HCT116 (cell line): ENCODE results near the gene TLK2. TPM values are rescaled to one million over a fixed set of nuclear protein-coding genes. Genes with fewer than 3 reads are reported as not detected.

Experiments used
- ATAC-seq: fragments of 200-7000 bp; cut with Tn5 transposase; 2 replicates; pipeline ENCODE4 v1.9.1; 2020; ENCODE audit warnings: mild to moderate bottlenecking, moderate library complexity
- BruUV-seq: library from RNA; stranded (reverse); fragments of 400-500 nt; replicated peaks from 2 replicates; lab custom pipeline; 2021; lab: Mats Ljungman, UMichigan
- CTCF ChIA-PET: fragments of 300-600 bp; sonication (Branson Sonifier 250); formaldehyde crosslinking; loops from one replicate; lab custom pipeline; 2021; ENCODE audit warnings: antibody characterized with exemption; lab: Charles Lee
- POLR2A ChIA-PET: fragments of 300-600, 350-600 bp; sonication (Branson Sonifier 250); formaldehyde crosslinking; loops from one replicate; lab custom pipeline; 2021; ENCODE audit warnings: antibody characterized with exemption; lab: Charles Lee
- RAD21 ChIA-PET, 2 experiments: fragments of 300-600 bp; sonication (Branson Sonifier 250); formaldehyde crosslinking; loops; one replicate each; lab custom pipeline; 2023; ENCODE audit warnings: low total read pairs in 2 of 2; ENCODE audit not compliant: uncharacterized antibody in 2 of 2, unreplicated experiment in 2 of 2, low non-redundant PET in 1 of 2; lab: Charles Lee
- DNase-seq: peaks from one replicate; pipeline ENCODE4 v3.0.0-alpha.2; 2010; ENCODE audit warnings: low read depth, low spot score
- H2AFZ ChIP-seq: fragments of 200-600 bp; shearing (Covaris generic), sonication (generic); 2 replicates; pipeline ENCODE4 v1.6.1; 2017; ENCODE audit warnings: low read depth, mixed run types, mixed read lengths, antibody characterized with exemption, low read length; ENCODE audit not compliant: poor library complexity, severe bottlenecking
- H3K27ac ChIP-seq: 2 replicates; pipeline ENCODE4 v1.5.1; 2012; ENCODE audit warnings: low read depth, low read length
- H3K27me3 ChIP-seq: fragments of 200-600 bp; sonication (generic); 2 replicates; pipeline ENCODE4 v1.6.1; 2016; ENCODE audit warnings: mixed run types, low read length, mixed read lengths; ENCODE audit not compliant: insufficient read depth
- H3K36me3 ChIP-seq, 2 experiments: fragments of 200-500 bp in 1 of 2; fragments of 200-600 bp in 1 of 2; sonication (Bioruptor generic) in 1 of 2; sonication (generic) in 1 of 2; 2 replicates each; pipeline versions ENCODE4 v1.5.1 to v1.6.1; 2014 to 2016; ENCODE audit warnings: low read length in 2 of 2, inconsistent platforms in 1 of 2, mixed read lengths in 1 of 2, mixed run types in 1 of 2; ENCODE audit not compliant: insufficient read depth in 2 of 2, control insufficient read depth in 1 of 2
- H3K4me1 ChIP-seq, 2 experiments: fragments of 200-600 bp in 1 of 2; sonication (generic) in 1 of 2; 2 replicates each; pipeline versions ENCODE4 v1.5.1 to v1.6.1; 2012 to 2017; ENCODE audit warnings: low read length in 2 of 2, inconsistent platforms in 1 of 2, mild to moderate bottlenecking in 1 of 2, mixed read lengths in 1 of 2, mixed run types in 1 of 2, moderate library complexity in 1 of 2; ENCODE audit not compliant: insufficient read depth in 2 of 2, control insufficient read depth in 1 of 2
- H3K4me2 ChIP-seq: fragments of 200-600 bp; sonication (generic); 2 replicates; pipeline ENCODE4 v1.6.1; 2017; ENCODE audit warnings: mixed run types, low read length, mixed read lengths
- H3K4me3 ChIP-seq, 2 experiments: fragments of 200-600 bp in 1 of 2; sonication (generic) in 1 of 2; replicated peaks in 1 of 2; 2 replicates each; pipeline ENCODE4 v1.5.1; 2011 to 2016; ENCODE audit warnings: low read length in 2 of 2, control low read depth in 1 of 2, low read depth in 1 of 2, mild to moderate bottlenecking in 1 of 2, mixed read lengths in 1 of 2, mixed run types in 1 of 2
- H3K79me2 ChIP-seq: fragments of 200-600 bp; sonication (generic); 2 replicates; pipeline ENCODE4 v1.6.1; 2017; ENCODE audit warnings: mild to moderate bottlenecking, mixed run types, low read length, moderate library complexity, mixed read lengths; ENCODE audit not compliant: insufficient read depth
- H3K9ac ChIP-seq: fragments of 200-600 bp; sonication (generic); 2 replicates; pipeline ENCODE4 v1.6.1; 2016; ENCODE audit warnings: low read length, mixed read lengths
- H3K9me2 ChIP-seq: fragments of 200-600 bp; sonication (generic), shearing (Covaris generic); 2 replicates; pipeline ENCODE4 v1.6.1; 2017; ENCODE audit warnings: mixed run types, mild to moderate bottlenecking, moderate library complexity; ENCODE audit not compliant: insufficient read depth
- H3K9me3 ChIP-seq, 2 experiments: fragments of 200-500 bp in 1 of 2; fragments of 200-600 bp in 1 of 2; sonication (Bioruptor generic) in 1 of 2; sonication (generic) in 1 of 2; 2 replicates each; pipeline ENCODE4 v1.6.1; 2014 to 2017; ENCODE audit warnings: low read length in 2 of 2, mixed read lengths in 2 of 2, inconsistent platforms in 1 of 2, low read depth in 1 of 2, mild to moderate bottlenecking in 1 of 2, mixed run types in 1 of 2, moderate library complexity in 1 of 2; ENCODE audit not compliant: control insufficient read depth in 1 of 2, insufficient read depth in 1 of 2
- H4K20me1 ChIP-seq: fragments of 200-600 bp; sonication (generic), shearing (Covaris generic); 2 replicates; pipeline ENCODE4 v1.6.1; 2017; ENCODE audit warnings: mixed run types, mild to moderate bottlenecking, moderate library complexity; ENCODE audit not compliant: insufficient read depth
- CEBPB ChIP-seq: IDR thresholded peaks from 2 replicates; pipeline ENCODE4 v1.6.1; 2012; ENCODE audit warnings: low read depth
- EGR1 ChIP-seq: IDR thresholded peaks from 2 replicates; pipeline ENCODE4 v1.6.1; 2012; ENCODE audit warnings: low read depth
- EZH2 ChIP-seq: fragments of 200-600 bp; sonication (generic); IDR thresholded peaks from 2 replicates; pipeline ENCODE4 v1.6.1; 2017; ENCODE audit warnings: antibody characterized with exemption, mixed run types
- FOSL1 ChIP-seq: IDR thresholded peaks from 2 replicates; pipeline ENCODE4 v1.6.1; 2012; ENCODE audit warnings: low read depth
- JUND ChIP-seq: IDR thresholded peaks from 2 replicates; pipeline ENCODE4 v1.6.1; 2012
- SIN3A ChIP-seq: IDR thresholded peaks from 2 replicates; pipeline ENCODE4 v1.6.1; 2012; ENCODE audit warnings: low read depth
- SP1 ChIP-seq: IDR thresholded peaks from 2 replicates; pipeline ENCODE4 v1.6.1; 2012; ENCODE audit warnings: low read depth
- intact Hi-C: fragments of 100-400 bp; cut with micrococcal nuclease; formaldehyde crosslinking; loops from 2 replicates; pipeline ENCODE4 v1.10.0; 2022
- total RNA-seq: library from RNA; stranded (reverse); gene quantifications from one replicate; pipeline ENCODE4 v1.2.1, GENCODE V29; 2021; ENCODE audit not compliant: unreplicated experiment
- TF ChIP-seq, protein P1 (sequence below), 3 experiments: fragments of 200-600 bp in 1 of 3; sonication (generic) in 1 of 3; IDR thresholded peaks in 2 of 3; conservative IDR thresholded peaks in 1 of 3; 2 replicates each; pipeline ENCODE4 v1.5.1; 2012 to 2017; ENCODE audit warnings: low read depth in 2 of 3, low read length in 2 of 3, antibody characterized with exemption in 1 of 3, borderline replicate concordance in 1 of 3, control low read depth in 1 of 3, mild to moderate bottlenecking in 1 of 3, mixed read lengths in 1 of 3, mixed run types in 1 of 3, moderate library complexity in 1 of 3; ENCODE audit not compliant: insufficient read depth in 1 of 3
- TF ChIP-seq, protein P2 (sequence below): IDR thresholded peaks from 2 replicates; pipeline ENCODE4 v1.6.1; 2011; ENCODE audit warnings: mild to moderate bottlenecking, low read length, moderate library complexity; ENCODE audit not compliant: insufficient replicate concordance; ENCODE audit errors: extremely low read depth
- TF ChIP-seq, protein P3 (sequence below): IDR thresholded peaks from 2 replicates; pipeline ENCODE4 v1.6.1; 2012
- TF ChIP-seq, protein P4 (sequence below): IDR thresholded peaks from 2 replicates; pipeline ENCODE4 v1.6.1; 2012; ENCODE audit warnings: low read depth

Gene TLK2
- total RNA-seq, 1 experiment from 2014 or later = 56.6 TPM

DNA sequence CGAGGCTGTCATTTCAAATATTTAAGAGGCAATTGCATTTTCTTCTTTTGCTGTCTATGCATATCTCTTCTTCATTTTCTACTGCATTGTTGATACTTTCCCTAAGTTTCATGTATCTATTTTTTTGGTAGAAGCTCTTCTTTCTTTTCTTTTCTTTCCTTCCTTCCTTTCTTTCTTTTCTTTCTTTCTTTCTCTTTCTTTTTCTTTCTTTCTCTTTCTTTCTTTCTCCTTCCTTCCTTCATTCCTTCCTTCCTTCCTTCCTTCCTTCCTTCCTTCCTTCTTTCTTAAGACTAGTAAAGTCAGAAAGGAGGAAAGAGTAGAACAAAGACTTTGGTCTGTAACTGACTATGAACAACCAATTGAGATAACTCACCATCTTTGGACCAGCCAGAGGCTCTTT is 182.7 kb downstream of the TLK2 start:
- ChIA-PET RAD21 (no interaction called here), POLR2A (no interaction called here)
- intact Hi-C loops = no loop called here

More for the DNA sequence above, 182.7 kb downstream of the TLK2 start:
- Histone ChIP-seq H3K27ac (no peak overlapping the region), H3K27me3 (no peaks in the 10 kb centered on the region), H3K79me2 (no peaks in the 10 kb centered on the region), H3K4me3 (no peak overlapping the region), H3K4me2 (no peak overlapping the region), H2AFZ (no peak overlapping the region), H3K9me2 (no peaks in the 10 kb centered on the region), H3K36me3 (no peaks in the 10 kb centered on the region), H3K4me1 (no peaks in the 10 kb centered on the region), H3K9me3 (peaks cover 10 to 12% of the 10 kb centered on the region in 2 experiments; a peak in 3 of 4 replicates), H3K9ac (no peak overlapping the region), H4K20me1 (no peaks in the 10 kb centered on the region)
- CTCF ChIA-PET = no interaction called here
- TF ChIP-seq EZH2 = no peak
- no peak for TF ChIP-seq SP1
- TF ChIP-seq JUND = no peak
- no peak for TF ChIP-seq FOSL1
- TF ChIP-seq, protein P1, sequence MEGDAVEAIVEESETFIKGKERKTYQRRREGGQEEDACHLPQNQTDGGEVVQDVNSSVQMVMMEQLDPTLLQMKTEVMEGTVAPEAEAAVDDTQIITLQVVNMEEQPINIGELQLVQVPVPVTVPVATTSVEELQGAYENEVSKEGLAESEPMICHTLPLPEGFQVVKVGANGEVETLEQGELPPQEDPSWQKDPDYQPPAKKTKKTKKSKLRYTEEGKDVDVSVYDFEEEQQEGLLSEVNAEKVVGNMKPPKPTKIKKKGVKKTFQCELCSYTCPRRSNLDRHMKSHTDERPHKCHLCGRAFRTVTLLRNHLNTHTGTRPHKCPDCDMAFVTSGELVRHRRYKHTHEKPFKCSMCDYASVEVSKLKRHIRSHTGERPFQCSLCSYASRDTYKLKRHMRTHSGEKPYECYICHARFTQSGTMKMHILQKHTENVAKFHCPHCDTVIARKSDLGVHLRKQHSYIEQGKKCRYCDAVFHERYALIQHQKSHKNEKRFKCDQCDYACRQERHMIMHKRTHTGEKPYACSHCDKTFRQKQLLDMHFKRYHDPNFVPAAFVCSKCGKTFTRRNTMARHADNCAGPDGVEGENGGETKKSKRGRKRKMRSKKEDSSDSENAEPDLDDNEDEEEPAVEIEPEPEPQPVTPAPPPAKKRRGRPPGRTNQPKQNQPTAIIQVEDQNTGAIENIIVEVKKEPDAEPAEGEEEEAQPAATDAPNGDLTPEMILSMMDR (IDR thresholded peaks at IDR 0.05 in 2 of 3, conservative IDR thresholded peaks at IDR 0.05 in 1 of 3; ENCODE audit: borderline replicate concordance in 1 of 3, insufficient read depth in 1 of 3, low read depth in 2 of 3, low read length in 2 of 3) = no peak
- TF ChIP-seq, protein P2, sequence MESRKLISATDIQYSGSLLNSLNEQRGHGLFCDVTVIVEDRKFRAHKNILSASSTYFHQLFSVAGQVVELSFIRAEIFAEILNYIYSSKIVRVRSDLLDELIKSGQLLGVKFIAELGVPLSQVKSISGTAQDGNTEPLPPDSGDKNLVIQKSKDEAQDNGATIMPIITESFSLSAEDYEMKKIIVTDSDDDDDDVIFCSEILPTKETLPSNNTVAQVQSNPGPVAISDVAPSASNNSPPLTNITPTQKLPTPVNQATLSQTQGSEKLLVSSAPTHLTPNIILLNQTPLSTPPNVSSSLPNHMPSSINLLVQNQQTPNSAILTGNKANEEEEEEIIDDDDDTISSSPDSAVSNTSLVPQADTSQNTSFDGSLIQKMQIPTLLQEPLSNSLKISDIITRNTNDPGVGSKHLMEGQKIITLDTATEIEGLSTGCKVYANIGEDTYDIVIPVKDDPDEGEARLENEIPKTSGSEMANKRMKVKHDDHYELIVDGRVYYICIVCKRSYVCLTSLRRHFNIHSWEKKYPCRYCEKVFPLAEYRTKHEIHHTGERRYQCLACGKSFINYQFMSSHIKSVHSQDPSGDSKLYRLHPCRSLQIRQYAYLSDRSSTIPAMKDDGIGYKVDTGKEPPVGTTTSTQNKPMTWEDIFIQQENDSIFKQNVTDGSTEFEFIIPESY = no peak
- TF ChIP-seq, protein P3, sequence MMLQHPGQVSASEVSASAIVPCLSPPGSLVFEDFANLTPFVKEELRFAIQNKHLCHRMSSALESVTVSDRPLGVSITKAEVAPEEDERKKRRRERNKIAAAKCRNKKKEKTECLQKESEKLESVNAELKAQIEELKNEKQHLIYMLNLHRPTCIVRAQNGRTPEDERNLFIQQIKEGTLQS = no peak
- TF ChIP-seq, protein P4, sequence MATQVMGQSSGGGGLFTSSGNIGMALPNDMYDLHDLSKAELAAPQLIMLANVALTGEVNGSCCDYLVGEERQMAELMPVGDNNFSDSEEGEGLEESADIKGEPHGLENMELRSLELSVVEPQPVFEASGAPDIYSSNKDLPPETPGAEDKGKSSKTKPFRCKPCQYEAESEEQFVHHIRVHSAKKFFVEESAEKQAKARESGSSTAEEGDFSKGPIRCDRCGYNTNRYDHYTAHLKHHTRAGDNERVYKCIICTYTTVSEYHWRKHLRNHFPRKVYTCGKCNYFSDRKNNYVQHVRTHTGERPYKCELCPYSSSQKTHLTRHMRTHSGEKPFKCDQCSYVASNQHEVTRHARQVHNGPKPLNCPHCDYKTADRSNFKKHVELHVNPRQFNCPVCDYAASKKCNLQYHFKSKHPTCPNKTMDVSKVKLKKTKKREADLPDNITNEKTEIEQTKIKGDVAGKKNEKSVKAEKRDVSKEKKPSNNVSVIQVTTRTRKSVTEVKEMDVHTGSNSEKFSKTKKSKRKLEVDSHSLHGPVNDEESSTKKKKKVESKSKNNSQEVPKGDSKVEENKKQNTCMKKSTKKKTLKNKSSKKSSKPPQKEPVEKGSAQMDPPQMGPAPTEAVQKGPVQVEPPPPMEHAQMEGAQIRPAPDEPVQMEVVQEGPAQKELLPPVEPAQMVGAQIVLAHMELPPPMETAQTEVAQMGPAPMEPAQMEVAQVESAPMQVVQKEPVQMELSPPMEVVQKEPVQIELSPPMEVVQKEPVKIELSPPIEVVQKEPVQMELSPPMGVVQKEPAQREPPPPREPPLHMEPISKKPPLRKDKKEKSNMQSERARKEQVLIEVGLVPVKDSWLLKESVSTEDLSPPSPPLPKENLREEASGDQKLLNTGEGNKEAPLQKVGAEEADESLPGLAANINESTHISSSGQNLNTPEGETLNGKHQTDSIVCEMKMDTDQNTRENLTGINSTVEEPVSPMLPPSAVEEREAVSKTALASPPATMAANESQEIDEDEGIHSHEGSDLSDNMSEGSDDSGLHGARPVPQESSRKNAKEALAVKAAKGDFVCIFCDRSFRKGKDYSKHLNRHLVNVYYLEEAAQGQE = no peak
- TF ChIP-seq EGR1 = no peak
- TF ChIP-seq SIN3A = no peak
- TF ChIP-seq CEBPB = no peak
- no peak for DNase-seq
- no peak for ATAC-seq
- BruUV-seq = no TSS peak
